Aorta (tissue), 5 donors: ENCODE measurements around the gene CIRBP. TPM values are rescaled to one million over a fixed set of nuclear protein-coding genes. Genes with fewer than 3 reads are reported as not detected.

Experiments
- ATAC-seq: fragments of 200-7000 bp; cut with Tn5 transposase; one replicate; pipeline ENCODE4 v1.9.1; 2022; ENCODE audit warnings: moderate library complexity; ENCODE audit not compliant: low FRiP score
- DNase-seq, 2 donors: peaks; one replicate each; pipeline ENCODE4 v3.0.0-alpha.2; 2020
- H3K27ac ChIP-seq, 2 donors: one replicate each; pipeline ENCODE4 v1.5.1; 2013; ENCODE audit warnings: low read length in 2 of 2, mild to moderate bottlenecking in 2 of 2, moderate library complexity in 2 of 2, control low read depth in 1 of 2, inconsistent platforms in 1 of 2, low read depth in 1 of 2
- H3K27me3 ChIP-seq, 2 donors: one replicate each; pipeline ENCODE4 v1.6.1; 2013; ENCODE audit warnings: control low read depth in 1 of 2, low read length in 1 of 2, mild to moderate bottlenecking in 1 of 2, moderate library complexity in 1 of 2; ENCODE audit not compliant: insufficient read depth in 2 of 2, control insufficient read depth in 1 of 2
- H3K36me3 ChIP-seq, 2 donors: one replicate each; pipeline ENCODE4 v1.6.1; 2013; ENCODE audit warnings: control low read depth in 1 of 2, low read length in 1 of 2, mild to moderate bottlenecking in 1 of 2; ENCODE audit not compliant: insufficient read depth in 2 of 2, control insufficient read depth in 1 of 2
- H3K4me1 ChIP-seq, 2 donors: one replicate each; pipeline ENCODE4 v1.6.1; 2013; ENCODE audit warnings: low read length in 2 of 2, control low read depth in 1 of 2, mild to moderate bottlenecking in 1 of 2, moderate library complexity in 1 of 2; ENCODE audit not compliant: insufficient read depth in 2 of 2, control insufficient read depth in 1 of 2
- H3K4me3 ChIP-seq, 2 donors: one replicate each; pipeline ENCODE4 v1.5.1; 2013; ENCODE audit warnings: low read length in 2 of 2, control low read depth in 1 of 2, mild to moderate bottlenecking in 1 of 2
- H3K9me3 ChIP-seq: one replicate; pipeline ENCODE4 v1.6.1; 2013; ENCODE audit warnings: mild to moderate bottlenecking, low read length; ENCODE audit not compliant: control insufficient read depth
- WGBS, 2 donors: extraction: QIAGEN DNeasy Blood & Tissue Kit; methylation state at CpG; one replicate each; pipeline ENCODE4 v1.1.7; 2013; 5-methylcytosine and 5-hydroxymethylcytosine counted together
- intact Hi-C, 2 donors: fragments of 100-400 bp; cut with DNase I; formaldehyde crosslinking; loops; one replicate each; pipeline versions ENCODE4 v1.14.2 to v1.15.0; 2022
- polyA plus RNA-seq, 2 donors: library from polyadenylated mRNA; stranded (reverse); fragments of 200-250 nt; gene quantifications; one replicate each; pipeline ENCODE4 v1.2.3, GENCODE V29; 2013
- total RNA-seq, 2 donors: library from RNA; stranded (reverse); fragmentation: NEBNext Ultra II Directional; extraction: Animal tissue kit (Norgen Biotek cat#: 25700); gene quantifications; one replicate each; pipeline ENCODE4 v1.2.1, GENCODE V29; 2021
- donor health status: healthy with polysubstance abuse.
- donor health status: Bipolar disorder and iron deficiency.
- donor health status: DM: no; HTN: no; CAD: no.
- donor health status: DM: no; HTN: no; CAD: no.
- donor health status: DM: yes; HTN: yes; CAD: no.

Gene CIRBP
- total and polyA plus RNA-seq, 4 donors, result 252 to 1,634 (median 394) TPM

DNA sequence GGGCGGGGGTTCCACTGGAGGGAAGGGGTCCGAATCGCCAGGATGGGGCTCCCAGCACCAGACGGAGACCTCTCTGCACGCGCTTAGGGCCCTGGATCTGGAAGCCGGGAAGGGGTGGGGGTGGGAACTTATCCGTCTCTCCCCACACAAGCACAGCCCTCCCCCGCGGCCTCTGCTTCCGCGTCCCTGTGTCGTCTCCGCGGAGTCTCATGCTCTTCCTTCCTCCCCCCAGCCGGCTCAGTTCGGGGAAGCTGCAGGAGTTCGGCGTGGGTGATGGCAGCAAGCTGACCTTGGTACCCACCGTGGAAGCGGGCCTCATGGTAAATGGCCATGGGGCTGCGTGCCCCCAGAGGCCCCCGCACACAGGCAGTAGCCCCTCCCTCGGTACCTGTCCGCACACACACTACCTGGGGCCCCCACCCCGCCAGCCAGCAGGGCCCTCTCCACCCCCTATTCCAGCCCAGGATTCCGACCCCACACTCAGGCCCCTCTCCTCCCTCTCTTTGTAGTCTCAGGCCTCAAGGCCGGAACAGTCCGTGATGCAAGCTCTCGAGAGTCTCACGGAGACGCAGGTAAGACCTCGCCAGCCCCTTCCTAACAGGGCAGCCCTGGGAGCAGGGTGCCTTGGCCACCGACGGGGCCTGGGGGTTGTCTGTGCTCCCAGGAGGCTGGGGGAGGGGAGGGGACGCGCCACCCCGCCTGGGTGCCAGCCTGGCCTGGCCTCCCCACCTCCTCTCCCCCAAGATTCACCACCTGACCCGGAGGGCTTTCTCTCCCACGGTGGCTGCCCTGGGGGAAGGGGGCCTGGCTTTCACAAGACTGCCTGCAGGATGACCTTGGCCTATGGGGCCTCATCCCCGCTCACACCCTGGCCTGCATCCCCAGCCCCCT lies 17.6 kb upstream of the CIRBP start:
- Histone ChIP-seq H3K27ac (peak overlapping the region; percentile 93 to 95), H3K4me1 (no peaks in the 10 kb centered on the region), H3K4me3 (peak overlapping the region; percentile 87 to 93), H3K9me3 (no peaks in the 10 kb centered on the region), H3K36me3 (peaks cover 6 to 9% of the 10 kb centered on the region in 2 donors), H3K27me3 (peaks cover 0 to 2% of the 10 kb centered on the region in 2 donors)
- intact Hi-C loops, result no loop called here
- no peak for ATAC-seq
- WGBS, 2 donors, result 2 to 4% methylated on average over 35 to 41 of the region's 41 CpGs
- peak; percentile 89 to 93 for DNase-seq

DNA sequence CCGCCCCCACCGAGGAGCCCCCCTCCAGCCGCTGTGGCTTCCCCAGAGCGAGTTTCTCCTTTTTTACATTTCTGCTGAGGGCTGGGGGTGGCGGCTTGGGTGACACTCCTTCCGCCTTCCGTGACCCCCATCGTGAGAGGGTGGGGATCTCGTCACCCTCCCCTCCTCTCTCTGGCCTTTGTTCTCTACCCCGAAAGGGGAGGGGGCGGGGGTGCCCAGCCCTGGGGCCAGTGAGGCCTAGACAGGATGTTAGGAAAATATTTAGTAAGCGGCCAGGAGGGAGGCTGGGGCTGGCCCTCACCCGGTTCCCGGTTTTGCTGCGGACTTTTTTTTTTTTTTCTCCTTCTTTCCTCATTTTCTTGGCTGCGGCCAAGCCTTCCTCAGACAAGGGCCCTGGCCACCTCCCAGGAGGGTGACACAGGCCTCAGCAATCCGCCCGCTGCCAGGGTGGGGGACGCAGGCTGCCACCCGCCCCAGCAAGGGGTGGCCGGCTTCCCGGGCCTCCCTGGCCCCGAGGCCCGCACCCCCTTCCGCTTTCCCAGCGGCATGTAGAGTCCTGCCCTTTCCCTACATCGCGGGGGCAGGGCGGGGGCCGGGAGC lies 16.8 kb upstream of the CIRBP start:
- intact Hi-C loops, result no loop called here
- no peaks in the 10 kb centered on the region for H3K4me1 ChIP-seq
- WGBS, 2 donors, result 0 to 1% methylated on average over 29 to 30 of the region's 30 CpGs

DNA sequence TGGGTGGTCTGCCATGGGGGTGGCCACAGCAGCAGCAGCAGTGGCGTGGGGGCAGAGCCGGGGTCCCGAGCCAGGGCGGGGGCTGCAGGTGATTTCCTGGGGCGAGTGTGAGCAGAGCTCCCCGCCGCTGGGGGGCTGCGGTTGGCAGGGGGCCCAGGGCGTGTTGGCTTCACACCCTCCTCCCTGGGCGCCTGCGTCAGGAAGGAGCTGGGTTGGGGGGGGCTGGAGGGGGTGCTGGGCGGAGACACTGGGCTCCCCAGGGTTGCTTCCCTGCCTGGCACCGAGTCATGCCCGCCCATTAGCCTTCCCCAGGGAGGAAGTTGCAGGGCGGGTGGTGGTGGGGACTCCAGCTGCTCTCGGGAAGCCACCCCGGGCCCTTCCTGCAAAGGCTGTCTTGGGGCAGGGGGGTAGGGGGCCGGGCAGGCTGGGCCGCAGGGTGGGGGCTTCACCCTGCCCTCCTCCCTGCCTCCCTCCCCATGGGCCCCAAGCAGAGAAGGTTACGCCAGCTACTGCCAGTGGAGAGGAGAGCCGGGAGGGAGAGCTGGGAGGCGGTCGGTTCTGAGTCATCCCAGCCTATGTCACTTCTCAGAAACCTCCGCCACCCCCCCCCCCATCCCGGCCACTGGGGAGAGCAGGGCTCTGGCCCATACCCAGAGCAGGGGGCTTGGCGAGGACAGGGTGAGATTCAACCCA lies 16.2 kb upstream of the CIRBP start:
- DNase-seq, result peak; percentile 96 to 97
- ATAC-seq, result peak; percentile 70
- 1% methylated on average over 15 to 26 of the region's 26 CpGs for WGBS, 2 donors
- no peaks in the 10 kb centered on the region for H3K9me3 ChIP-seq
- H3K36me3 ChIP-seq, result peaks cover 6 to 9% of the 10 kb centered on the region in 2 donors
- no peaks in the 10 kb centered on the region for H3K4me1 ChIP-seq
- peak overlapping the region; percentile 76 to 97 for H3K27ac ChIP-seq
- intact Hi-C loops, result no loop called here
- H3K4me3 ChIP-seq, result peak overlapping the region in 1 of 2 donors; percentile 21
- H3K27me3 ChIP-seq, result peaks cover 0 to 2% of the 10 kb centered on the region in 2 donors

More for the DNA sequence above, 16.8 kb upstream of the CIRBP start:
- Histone ChIP-seq H3K4me3 (peak overlapping the region; percentile 87 to 93), H3K9me3 (no peaks in the 10 kb centered on the region), H3K27ac (peak overlapping the region; percentile 93 to 97), H3K27me3 (peaks cover 0 to 2% of the 10 kb centered on the region in 2 donors), H3K36me3 (peaks cover 6 to 9% of the 10 kb centered on the region in 2 donors)
- peak; percentile 79 for ATAC-seq
- DNase-seq, result peak; percentile 97

DNA sequence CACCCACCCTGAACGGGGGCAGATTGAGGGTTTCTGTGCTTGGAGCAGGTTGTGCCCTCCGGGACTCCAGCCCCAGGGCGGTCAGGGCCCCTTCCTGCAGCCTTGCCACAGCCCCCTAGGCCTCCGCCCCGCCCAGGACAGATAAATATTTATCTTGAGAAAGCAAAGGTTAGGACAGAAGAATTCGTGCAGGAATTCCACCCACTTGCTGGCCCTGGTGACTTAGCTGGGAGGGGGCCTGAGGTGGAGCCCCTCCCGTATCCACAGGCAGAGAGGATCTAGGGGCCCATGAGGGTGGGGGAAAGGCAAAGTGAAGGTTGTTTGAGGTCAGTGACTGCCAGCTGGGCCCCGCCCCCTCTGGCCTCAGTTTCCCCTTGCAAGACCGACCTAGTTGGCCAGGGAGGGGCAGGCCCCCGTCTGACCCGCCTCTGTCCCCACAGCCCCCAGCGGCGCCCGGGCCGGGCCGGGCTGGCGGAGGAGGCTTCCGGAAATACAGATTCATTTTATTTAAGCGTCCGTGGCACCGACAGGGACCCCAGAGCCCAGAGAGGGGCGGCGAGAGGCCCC lies 15.5 kb upstream of the CIRBP start:
- Histone ChIP-seq H3K27me3 (no peaks in the 10 kb centered on the region), H3K4me3 (no peak overlapping the region), H3K9me3 (no peaks in the 10 kb centered on the region), H3K36me3 (peaks cover 6 to 9% of the 10 kb centered on the region in 2 donors), H3K4me1 (no peaks in the 10 kb centered on the region), H3K27ac (peak overlapping the region; percentile 76 to 97)
- WGBS, 2 donors, result 31 to 40% methylated on average over 16 to 23 of the region's 23 CpGs
- intact Hi-C loops, result no loop called here
- DNase-seq (no peak), ATAC-seq (no peak)

DNA sequence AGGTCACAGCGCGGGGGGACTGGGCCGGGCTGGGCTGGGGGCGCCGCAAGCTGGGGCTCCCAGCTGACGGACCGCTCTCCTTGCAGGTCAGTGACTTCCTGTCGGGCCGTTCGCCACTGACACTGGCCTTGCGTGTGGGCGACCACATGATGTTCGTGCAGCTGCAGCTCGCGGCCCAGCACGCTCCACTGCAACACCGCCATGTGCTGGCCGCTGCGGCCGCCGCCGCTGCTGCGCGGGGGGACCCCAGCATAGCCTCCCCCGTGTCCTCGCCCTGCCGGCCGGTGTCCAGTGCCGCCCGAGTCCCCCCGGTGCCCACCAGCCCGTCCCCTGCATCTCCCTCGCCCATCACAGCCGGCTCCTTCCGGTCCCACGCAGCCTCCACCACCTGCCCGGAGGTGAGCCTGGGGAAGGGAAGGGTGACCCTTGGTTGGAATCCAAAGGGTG lies 15.0 kb upstream of the CIRBP start:
- DNase-seq (peak in 1 of 2 donors; percentile 67), ATAC-seq (no peak)
- no peaks in the 10 kb centered on the region for H3K4me1 ChIP-seq
- peaks cover 6 to 9% of the 10 kb centered on the region in 2 donors for H3K36me3 ChIP-seq
- intact Hi-C loops, result no loop called here
- no peaks in the 10 kb centered on the region for H3K9me3 ChIP-seq
- H3K4me3 ChIP-seq, result no peak overlapping the region
- 83 to 87% methylated on average over 29 to 37 of the region's 37 CpGs for WGBS, 2 donors
- no peaks in the 10 kb centered on the region for H3K27me3 ChIP-seq
- H3K27ac ChIP-seq, result peak overlapping the region; percentile 76 to 97

DNA sequence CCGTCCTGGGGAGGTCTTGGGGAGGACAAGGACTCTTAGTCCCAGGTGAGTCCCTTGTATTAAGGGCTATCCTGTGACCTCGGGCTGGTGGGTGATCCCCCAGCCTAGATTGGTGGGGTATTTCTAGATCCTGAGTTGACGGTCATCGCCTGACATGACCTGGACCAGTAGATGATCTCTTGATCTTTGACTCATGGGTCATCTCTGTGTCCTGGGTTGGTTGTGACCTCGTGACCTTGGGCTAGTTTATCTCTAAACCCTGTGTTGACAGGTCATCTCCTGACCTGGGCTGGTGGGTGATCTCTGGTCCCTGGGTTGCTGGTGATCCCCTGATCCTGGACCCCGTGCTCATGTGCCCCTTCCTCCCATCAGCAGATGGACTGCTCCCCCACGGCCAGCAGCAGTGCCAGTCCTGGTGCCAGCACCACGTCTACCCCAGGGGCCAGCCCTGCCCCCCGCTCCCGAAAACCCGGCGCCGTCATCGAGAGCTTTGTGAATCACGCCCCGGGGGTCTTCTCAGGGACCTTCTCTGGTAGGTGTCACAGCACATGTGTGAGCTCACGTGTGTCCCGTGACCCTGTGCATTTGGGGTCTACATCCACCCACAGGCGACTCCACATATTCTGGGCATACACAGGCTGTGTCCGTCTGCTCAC lies 14.5 kb upstream of the CIRBP start:
- Histone ChIP-seq H3K36me3 (peaks cover 6 to 9% of the 10 kb centered on the region in 2 donors), H3K4me1 (no peaks in the 10 kb centered on the region), H3K27ac (peak overlapping the region; percentile 12 to 97), H3K4me3 (no peak overlapping the region), H3K27me3 (no peaks in the 10 kb centered on the region), H3K9me3 (no peaks in the 10 kb centered on the region)
- 81 to 84% methylated on average over 20 of the region's 20 CpGs for WGBS, 2 donors
- intact Hi-C loops, result no loop called here
- no peak for ATAC-seq
- DNase-seq, result no peak

DNA sequence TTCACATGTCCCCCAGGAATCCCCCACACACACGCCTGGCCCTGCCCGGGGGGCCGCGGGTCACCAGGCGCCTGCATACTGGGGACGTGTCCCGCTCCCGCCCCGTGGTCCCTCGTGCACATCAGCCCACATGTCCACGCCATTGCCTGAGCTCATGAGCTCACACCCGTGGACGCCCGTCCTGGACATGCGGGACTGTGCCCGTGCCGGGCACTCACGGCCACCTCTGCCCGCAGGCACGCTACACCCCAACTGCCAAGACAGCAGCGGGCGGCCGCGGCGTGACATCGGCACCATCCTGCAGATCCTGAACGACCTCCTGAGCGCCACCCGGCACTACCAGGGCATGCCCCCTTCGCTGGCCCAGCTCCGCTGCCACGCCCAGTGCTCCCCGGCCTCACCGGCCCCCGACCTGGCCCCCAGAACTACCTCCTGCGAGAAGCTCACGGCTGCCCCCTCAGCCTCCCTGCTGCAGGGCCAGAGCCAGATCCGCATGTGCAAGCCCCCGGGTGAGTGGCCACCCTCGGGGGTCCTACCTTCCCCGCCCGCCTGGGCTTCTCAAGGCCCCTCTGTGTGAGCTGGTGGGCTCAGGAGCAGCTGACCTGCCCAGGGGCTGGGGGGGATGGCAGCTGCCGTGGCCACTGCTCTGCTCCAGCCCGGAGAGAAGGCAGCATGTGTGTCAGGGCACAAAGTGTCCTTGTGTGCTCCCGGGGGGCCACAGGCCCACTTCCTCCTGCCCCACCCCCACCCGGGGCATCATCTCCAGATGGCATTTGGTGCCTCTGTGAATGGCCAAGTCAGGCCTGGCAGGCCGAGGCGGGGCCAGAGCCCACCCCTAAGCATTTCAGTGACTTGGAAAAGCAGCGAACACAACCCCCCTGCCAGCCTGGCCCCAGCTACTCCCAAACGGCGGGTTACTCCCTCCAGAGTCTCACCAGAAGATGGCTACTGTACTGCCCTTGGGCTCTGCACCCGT lies 13.7 kb upstream of the CIRBP start:
- intact Hi-C loops, result no loop called here
- DNase-seq, result no peak
- no peaks in the 10 kb centered on the region for H3K9me3 ChIP-seq
- H3K27me3 ChIP-seq, result no peaks in the 10 kb centered on the region
- no peak overlapping the region for H3K4me3 ChIP-seq
- no peak for ATAC-seq
- peak overlapping the region in 1 of 2 donors; percentile 11 for H3K27ac ChIP-seq
- H3K36me3 ChIP-seq, result peaks cover 6 to 9% of the 10 kb centered on the region in 2 donors
- 84 to 85% methylated on average over 52 of the region's 52 CpGs for WGBS, 2 donors
- H3K4me1 ChIP-seq, result peaks cover 0 to 1% of the 10 kb centered on the region in 2 donors
